ENCODE measurements around the gene PPME1.

PPME1 gene

GRCh38 chr11:74272276-74272675, 101.2 kb downstream of the PPME1 start:
- ChIA-PET CTCF (interaction anchor here (0.7 to 1.1 kb wide), 2 partner anchors 17 to 192 kb away, joined by 3 to 6 read pairs; no protein-coding TSS in a partner anchor), POLR2A (interaction anchor here (0.6 kb wide), 1 partner anchor 27 kb away, joined by 3 read pairs; no protein-coding TSS in a partner anchor)
- H3K4me1 ChIP-seq (ENCODE audit: control insufficient read depth, insufficient read depth, low read length), result 0 out of 2 replicates have a peak, but pooled peaks cover 3% of the 10 kb centered on the region
- H3K4me3 ChIP-seq (ENCODE audit: low read depth, low read length), result no peak overlapping the region
- no peak for TF ChIP-seq ZNF426 (tag by site-specific recombination; IDR thresholded peaks at IDR 0.05)
- TF ChIP-seq ZNF654 (tag by site-specific recombination; IDR thresholded peaks at IDR 0.05; ENCODE audit: low read depth), result no peak
- TF ChIP-seq, protein P1, sequence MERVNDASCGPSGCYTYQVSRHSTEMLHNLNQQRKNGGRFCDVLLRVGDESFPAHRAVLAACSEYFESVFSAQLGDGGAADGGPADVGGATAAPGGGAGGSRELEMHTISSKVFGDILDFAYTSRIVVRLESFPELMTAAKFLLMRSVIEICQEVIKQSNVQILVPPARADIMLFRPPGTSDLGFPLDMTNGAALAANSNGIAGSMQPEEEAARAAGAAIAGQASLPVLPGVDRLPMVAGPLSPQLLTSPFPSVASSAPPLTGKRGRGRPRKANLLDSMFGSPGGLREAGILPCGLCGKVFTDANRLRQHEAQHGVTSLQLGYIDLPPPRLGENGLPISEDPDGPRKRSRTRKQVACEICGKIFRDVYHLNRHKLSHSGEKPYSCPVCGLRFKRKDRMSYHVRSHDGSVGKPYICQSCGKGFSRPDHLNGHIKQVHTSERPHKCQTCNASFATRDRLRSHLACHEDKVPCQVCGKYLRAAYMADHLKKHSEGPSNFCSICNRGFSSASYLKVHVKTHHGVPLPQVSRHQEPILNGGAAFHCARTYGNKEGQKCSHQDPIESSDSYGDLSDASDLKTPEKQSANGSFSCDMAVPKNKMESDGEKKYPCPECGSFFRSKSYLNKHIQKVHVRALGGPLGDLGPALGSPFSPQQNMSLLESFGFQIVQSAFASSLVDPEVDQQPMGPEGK (tag by site-specific recombination; IDR thresholded peaks at IDR 0.05), result no peak
- TF ChIP-seq ZNF623 (tag by site-specific recombination; IDR thresholded peaks at IDR 0.05), result no peak
- no peak for TF ChIP-seq FEZF1 (tag by site-specific recombination; IDR thresholded peaks at IDR 0.05)
- no peak for TF ChIP-seq TRIM28 (IDR thresholded peaks at IDR 0.05; ENCODE audit: borderline replicate concordance, low read length)
- TF ChIP-seq, protein P2, sequence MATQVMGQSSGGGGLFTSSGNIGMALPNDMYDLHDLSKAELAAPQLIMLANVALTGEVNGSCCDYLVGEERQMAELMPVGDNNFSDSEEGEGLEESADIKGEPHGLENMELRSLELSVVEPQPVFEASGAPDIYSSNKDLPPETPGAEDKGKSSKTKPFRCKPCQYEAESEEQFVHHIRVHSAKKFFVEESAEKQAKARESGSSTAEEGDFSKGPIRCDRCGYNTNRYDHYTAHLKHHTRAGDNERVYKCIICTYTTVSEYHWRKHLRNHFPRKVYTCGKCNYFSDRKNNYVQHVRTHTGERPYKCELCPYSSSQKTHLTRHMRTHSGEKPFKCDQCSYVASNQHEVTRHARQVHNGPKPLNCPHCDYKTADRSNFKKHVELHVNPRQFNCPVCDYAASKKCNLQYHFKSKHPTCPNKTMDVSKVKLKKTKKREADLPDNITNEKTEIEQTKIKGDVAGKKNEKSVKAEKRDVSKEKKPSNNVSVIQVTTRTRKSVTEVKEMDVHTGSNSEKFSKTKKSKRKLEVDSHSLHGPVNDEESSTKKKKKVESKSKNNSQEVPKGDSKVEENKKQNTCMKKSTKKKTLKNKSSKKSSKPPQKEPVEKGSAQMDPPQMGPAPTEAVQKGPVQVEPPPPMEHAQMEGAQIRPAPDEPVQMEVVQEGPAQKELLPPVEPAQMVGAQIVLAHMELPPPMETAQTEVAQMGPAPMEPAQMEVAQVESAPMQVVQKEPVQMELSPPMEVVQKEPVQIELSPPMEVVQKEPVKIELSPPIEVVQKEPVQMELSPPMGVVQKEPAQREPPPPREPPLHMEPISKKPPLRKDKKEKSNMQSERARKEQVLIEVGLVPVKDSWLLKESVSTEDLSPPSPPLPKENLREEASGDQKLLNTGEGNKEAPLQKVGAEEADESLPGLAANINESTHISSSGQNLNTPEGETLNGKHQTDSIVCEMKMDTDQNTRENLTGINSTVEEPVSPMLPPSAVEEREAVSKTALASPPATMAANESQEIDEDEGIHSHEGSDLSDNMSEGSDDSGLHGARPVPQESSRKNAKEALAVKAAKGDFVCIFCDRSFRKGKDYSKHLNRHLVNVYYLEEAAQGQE (tag by site-specific recombination; IDR thresholded peaks at IDR 0.05), result no peak
- no peak for TF ChIP-seq ZNF280C (tag by site-specific recombination; IDR thresholded peaks at IDR 0.05)
- TF ChIP-seq ZNF521 (tag by site-specific recombination; IDR thresholded peaks at IDR 0.05), result no peak
- TF ChIP-seq ZSCAN23 (tag by site-specific recombination; IDR thresholded peaks at IDR 0.05), result no peak
- no peak overlapping the region for H3K27ac ChIP-seq (ENCODE audit: extremely low read depth, low read depth, low read length)
- H3K9me3 ChIP-seq (ENCODE audit: control insufficient read depth, insufficient read depth, low read depth, low read length), result no peaks in the 10 kb centered on the region
- H3K36me3 ChIP-seq (ENCODE audit: control insufficient read depth in 2 of 2, insufficient read depth in 1 of 2, low read length in 2 of 2), result no peaks in the 10 kb centered on the region

- TF ChIP-seq ZNF248 (tag by site-specific recombination; IDR thresholded peaks at IDR 0.05) (no peak), ZFP69B (tag by site-specific recombination; IDR thresholded peaks at IDR 0.05) (no peak), ZNF266 (tag by site-specific recombination; IDR thresholded peaks at IDR 0.05; ENCODE audit: low read depth) (no peak), ZNF776 (tag by site-specific recombination; IDR thresholded peaks at IDR 0.05; ENCODE audit: borderline replicate concordance) (no peak), ZNF394 (tag by site-specific recombination; IDR thresholded peaks at IDR 0.05; ENCODE audit: borderline replicate concordance) (no peak), BCL11B (tag by site-specific recombination; IDR thresholded peaks at IDR 0.05; ENCODE audit: low read depth) (no peak), EGR2 (tag by site-specific recombination; IDR thresholded peaks at IDR 0.05; ENCODE audit: low read depth) (no peak), BCL11A (tag by site-specific recombination; IDR thresholded peaks at IDR 0.05; ENCODE audit: low read depth) (no peak), ZEB2 (tag by site-specific recombination; IDR thresholded peaks at IDR 0.05) (no peak), ZNF610 (tag by site-specific recombination; IDR thresholded peaks at IDR 0.05; ENCODE audit: borderline replicate concordance) (no peak), ZSCAN30 (tag by site-specific recombination; IDR thresholded peaks at IDR 0.05) (no peak), SP2 (tag by site-specific recombination; IDR thresholded peaks at IDR 0.05) (no peak)
- TF ChIP-seq, protein P1 (tag by site-specific recombination; IDR thresholded peaks at IDR 0.05), result no peak
- TF ChIP-seq, protein P3, sequence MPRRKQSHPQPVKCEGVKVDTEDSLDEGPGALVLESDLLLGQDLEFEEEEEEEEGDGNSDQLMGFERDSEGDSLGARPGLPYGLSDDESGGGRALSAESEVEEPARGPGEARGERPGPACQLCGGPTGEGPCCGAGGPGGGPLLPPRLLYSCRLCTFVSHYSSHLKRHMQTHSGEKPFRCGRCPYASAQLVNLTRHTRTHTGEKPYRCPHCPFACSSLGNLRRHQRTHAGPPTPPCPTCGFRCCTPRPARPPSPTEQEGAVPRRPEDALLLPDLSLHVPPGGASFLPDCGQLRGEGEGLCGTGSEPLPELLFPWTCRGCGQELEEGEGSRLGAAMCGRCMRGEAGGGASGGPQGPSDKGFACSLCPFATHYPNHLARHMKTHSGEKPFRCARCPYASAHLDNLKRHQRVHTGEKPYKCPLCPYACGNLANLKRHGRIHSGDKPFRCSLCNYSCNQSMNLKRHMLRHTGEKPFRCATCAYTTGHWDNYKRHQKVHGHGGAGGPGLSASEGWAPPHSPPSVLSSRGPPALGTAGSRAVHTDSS (tag by site-specific recombination; IDR thresholded peaks at IDR 0.05), result no peak
- H3K27ac ChIP-seq (ENCODE audit: extremely low read depth, low read depth, low read length), result no peak overlapping the region
- H3K36me3 ChIP-seq (ENCODE audit: control insufficient read depth in 2 of 2, insufficient read depth in 1 of 2, low read length in 2 of 2), result no peaks in the 10 kb centered on the region
- H3K4me1 ChIP-seq (ENCODE audit: control insufficient read depth, insufficient read depth, low read length), result no peaks in the 10 kb centered on the region
- CTCF ChIA-PET, result no interaction called here
- H3K9me3 ChIP-seq (ENCODE audit: control insufficient read depth, insufficient read depth, low read depth, low read length), result no peaks in the 10 kb centered on the region
- POLR2A ChIA-PET, result no interaction called here
- H3K4me3 ChIP-seq (ENCODE audit: low read depth, low read length), result no peak overlapping the region
Measured at GRCh38 chr11:74276581-74276980, 105.5 kb downstream of the PPME1 start.
